ENCODE measurements around the gene ZNF750.

The ZNF750 gene

GRCh38 chr17:82872591-82873520 is 33.0 kb upstream of the ZNF750 start:
- no peak for DNase-seq (ENCODE audit: low read depth)

- DNase-seq (ENCODE audit: low read depth) = no peak
Measured at GRCh38 chr17:82871776-82872561, 32.1 kb upstream of the ZNF750 start.

GRCh38 chr17:82871056-82871775 is 31.4 kb upstream of the ZNF750 start:
- DNase-seq (ENCODE audit: low read depth) = no peak

GRCh38 chr17:82870541-82870940 is 30.7 kb upstream of the ZNF750 start:
- no peak for DNase-seq (ENCODE audit: low read depth)

GRCh38 chr17:82870091-82870491 is 30.3 kb upstream of the ZNF750 start:
- DNase-seq (ENCODE audit: low read depth) = no peak

- DNase-seq (ENCODE audit: low read depth) = no peak
Measured at GRCh38 chr17:82869536-82869935, 29.7 kb upstream of the ZNF750 start.

GRCh38 chr17:82868715-82869131 is 28.9 kb upstream of the ZNF750 start:
- no peak for DNase-seq (ENCODE audit: low read depth)

- no peak for DNase-seq (ENCODE audit: low read depth)
Measured at GRCh38 chr17:82867763-82868325, 28.0 kb upstream of the ZNF750 start.

- no peak for DNase-seq (ENCODE audit: low read depth)
Measured at GRCh38 chr17:82866590-82867191, 26.9 kb upstream of the ZNF750 start.

- no peak for DNase-seq (ENCODE audit: low read depth)
Measured at GRCh38 chr17:82865774-82866395, 26.1 kb upstream of the ZNF750 start.

GRCh38 chr17:82865274-82865673 is 25.5 kb upstream of the ZNF750 start:
- no peak for DNase-seq (ENCODE audit: low read depth)

- no peak for DNase-seq (ENCODE audit: low read depth)
Measured at GRCh38 chr17:82864713-82865248, 25.0 kb upstream of the ZNF750 start.

- peak; percentile 75 for DNase-seq (ENCODE audit: low read depth)
Measured at GRCh38 chr17:82863941-82864712, 24.3 kb upstream of the ZNF750 start.

- DNase-seq (ENCODE audit: low read depth) = no peak
Measured at GRCh38 chr17:82863383-82863940, 23.6 kb upstream of the ZNF750 start.

- no peak for DNase-seq (ENCODE audit: low read depth)
Measured at GRCh38 chr17:82862737-82863382, 23.0 kb upstream of the ZNF750 start.

- no peak for DNase-seq (ENCODE audit: low read depth)
Measured at GRCh38 chr17:82862191-82862590, 22.4 kb upstream of the ZNF750 start.

GRCh38 chr17:82861393-82861775 is 21.6 kb upstream of the ZNF750 start:
- no peak for DNase-seq (ENCODE audit: low read depth)

- no peak for DNase-seq (ENCODE audit: low read depth)
Measured at GRCh38 chr17:82860606-82861392, 21.0 kb upstream of the ZNF750 start.
